NCI-H2107 treated with DMSO at 0.1 percent for 48 hours (cell line): ENCODE results near the gene ARRDC4.

Experiments used
- DNase-seq: peaks from one replicate; lab custom pipeline; 2025; ENCODE audit not compliant: unreplicated experiment; lab: John Stamatoyannopoulos, UW

The ARRDC4 gene

DNA sequence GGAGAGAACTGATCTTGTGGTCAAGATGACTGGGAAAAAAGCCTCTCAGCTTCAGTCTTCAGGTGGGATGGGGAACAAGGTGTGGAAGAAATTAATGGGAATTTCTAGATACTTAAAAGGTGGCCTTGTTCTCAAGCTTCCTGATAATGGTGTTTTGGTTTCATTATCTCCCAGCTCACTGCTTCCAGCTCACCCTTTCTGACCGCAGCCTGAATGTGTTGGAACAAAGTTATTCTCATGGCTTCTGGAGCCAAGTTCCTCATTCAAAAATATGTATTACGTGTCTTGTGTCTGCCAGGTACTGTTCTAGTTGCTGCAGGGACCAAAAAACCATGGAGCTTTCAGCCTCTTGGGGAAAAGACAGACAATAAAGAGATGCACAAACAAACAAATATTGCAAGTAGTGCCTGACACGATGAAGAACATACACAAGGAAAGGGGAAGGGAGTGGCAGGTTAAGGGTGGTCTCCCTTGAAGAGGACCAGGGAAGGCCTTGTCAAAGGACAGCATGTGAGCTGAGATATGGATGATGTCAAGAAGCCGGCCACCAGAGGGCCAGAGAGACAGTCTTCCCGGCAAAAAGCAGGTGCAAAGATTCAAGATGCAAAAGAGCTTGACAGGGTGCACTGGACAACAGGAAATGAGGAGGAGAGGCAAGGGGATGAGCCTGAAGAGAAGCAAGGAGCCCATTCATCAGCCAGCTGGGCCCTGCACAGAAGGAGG is 35.5 kb downstream of the ARRDC4 start:
- no peak for DNase-seq

DNA sequence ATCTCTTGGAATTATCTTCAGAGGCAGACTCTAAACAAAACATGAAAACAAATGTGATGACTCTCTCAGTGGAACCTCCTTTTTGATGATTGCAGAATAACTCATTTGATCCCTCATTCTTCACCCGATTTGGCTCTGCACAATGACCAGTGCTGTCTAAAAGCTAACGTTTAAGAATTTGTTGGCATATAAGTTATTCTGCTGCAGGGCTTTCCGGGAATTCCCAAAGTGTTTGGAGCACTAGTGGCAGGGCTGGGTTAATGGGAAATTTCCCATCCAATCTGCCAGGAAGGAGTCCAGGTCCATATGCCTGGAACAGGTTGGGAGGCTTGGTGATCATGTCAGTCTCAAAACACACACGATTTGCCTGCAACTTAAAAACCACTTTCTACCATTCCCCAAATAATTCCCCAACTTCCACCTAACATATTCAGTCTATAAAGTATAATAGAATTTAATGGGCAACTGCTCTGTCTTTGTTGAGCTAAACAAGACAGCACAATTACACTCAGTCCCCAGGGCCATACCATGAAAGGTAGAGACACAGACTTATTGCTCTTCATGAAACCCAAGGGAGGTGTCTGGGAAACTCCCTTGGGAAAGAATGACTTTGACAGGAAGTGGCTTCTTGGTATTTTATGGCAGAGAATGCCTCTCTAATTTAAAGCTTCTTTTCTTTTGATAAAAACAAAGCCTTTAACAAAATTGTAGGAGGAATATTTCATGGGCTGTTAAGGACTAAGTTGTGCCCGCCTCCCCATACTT is 38.0 kb downstream of the ARRDC4 start:
- peak; percentile 2 for DNase-seq

- no peak for DNase-seq
These were observed 40.0 kb downstream of the ARRDC4 start for GRCh38 chr15:98000249-98001203.

DNA sequence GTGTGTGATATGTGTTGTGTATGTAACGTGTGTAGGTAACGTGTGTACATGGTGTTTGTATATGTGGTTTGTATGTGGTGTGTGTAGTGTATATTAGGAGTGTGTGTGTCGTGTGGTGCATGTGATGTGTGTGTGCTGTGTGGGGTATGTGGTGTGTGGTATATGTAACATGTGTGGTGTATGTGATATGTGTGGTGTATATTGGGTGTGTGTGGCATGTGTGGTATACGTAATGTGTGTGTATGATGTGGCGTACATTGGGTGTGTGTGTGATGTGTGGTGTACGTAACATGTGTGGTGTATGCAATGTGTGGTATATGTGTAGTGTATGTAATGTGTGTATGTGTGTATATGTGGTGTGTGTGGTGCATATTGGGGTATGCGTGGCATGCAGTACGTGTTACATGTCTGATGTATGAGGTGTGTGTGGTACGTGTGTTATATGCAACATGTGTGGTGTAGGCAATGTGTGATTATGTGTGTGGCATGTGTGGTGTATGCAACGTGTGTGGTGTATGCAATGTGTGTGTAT is 41.2 kb downstream of the ARRDC4 start:
- no peak for DNase-seq

DNA sequence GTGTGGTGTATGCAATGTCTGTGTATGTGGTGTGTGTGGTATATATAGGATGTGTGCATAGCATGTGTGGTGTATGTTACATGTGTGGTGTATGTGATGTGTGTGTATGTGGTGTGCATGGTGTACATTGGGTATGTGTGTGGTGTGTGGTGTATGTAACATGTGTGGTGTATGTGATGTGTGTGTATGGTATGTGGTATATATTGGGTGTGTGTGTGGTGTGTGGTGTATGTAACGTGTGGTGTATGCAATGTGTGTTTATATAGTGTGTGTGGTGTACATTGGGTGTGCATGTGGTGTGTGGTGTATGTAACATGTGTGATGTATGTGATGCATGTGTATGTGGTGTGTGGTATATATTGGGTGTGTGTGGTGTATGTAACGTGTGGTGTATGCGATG is 41.9 kb downstream of the ARRDC4 start:
- no peak for DNase-seq

- no peak for DNase-seq
These were observed 42.4 kb downstream of the ARRDC4 start for GRCh38 chr15:98002866-98003265.

DNA sequence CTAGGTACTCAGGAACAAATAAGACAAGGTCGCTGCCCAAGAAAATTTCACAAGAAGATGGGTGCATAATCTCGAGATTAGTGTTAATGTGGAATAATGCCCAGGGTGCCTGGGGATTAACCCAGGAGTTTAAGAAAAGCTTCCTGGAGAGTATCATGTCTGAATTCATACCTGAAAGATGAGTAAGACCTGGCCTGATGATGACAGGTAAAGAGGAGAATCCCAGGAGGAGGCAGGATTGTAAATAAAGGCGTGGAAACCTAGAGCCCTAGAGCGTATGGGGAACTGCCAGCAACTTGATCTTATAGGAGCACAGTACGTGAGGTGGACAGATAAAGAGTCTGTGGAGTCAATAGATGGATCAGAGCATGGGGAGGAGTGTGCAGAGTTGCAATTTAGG is 43.0 kb downstream of the ARRDC4 start:
- no peak for DNase-seq

GRCh38 chr15:98003996-98004395 is 43.5 kb downstream of the ARRDC4 start:
- no peak for DNase-seq

DNA sequence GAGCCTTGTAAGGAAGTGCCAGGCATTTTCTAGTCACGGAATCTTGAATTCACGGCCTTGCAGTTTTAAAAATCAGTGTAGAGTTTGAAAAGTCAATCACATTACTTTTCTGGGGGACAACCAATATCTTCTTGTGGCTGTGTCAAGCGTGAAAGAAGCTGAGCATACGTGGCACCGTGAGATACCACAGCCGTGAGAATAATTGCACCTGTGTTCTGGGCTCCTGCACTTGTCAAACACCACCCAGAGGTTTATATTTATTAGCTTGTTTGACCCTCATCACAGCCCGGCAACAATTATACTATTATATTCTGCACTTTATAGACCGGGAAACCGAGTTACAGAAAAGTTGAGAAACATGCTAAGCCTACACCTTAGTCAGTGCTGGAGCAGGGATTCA is 45.2 kb downstream of the ARRDC4 start:
- no peak for DNase-seq

DNA sequence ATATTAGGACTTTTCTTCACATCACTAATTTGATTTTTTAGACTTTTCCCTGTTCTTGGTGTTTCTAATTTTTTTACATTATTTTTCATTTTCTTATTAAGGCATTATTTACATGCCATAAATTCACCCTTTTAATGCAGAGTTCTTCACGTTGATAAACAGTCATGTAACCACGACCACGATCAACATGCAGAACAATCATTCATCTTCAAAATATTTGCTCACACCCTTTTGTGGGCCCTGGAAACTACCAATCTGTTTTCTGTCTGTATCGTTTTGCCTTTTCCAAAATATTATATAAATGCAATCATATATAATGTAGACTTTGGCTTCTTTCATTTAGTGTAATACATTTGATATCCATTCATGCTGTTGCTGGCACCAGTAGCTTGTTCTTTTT is 48.7 kb downstream of the ARRDC4 start:
- no peak for DNase-seq

DNA sequence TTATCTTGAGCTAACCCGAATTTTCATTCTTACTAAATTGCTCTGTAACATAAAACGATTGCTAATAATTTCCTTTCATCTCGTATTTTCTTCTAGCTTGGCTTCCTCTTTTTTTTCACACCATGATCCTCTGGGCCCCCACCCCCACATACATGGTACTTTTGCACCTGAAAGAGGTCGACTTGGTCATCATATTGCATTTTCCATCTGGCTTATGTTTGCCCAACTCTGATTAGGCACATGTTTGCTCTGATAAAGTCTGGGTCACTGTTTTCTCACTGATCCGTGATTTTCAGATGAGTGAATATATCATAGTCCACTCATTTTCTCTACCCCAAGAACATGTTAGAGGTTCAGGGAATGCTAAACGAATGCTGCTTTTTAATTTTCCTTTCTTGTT is 49.5 kb downstream of the ARRDC4 start:
- DNase-seq: no peak

- no peak for DNase-seq
These were observed 51.9 kb downstream of the ARRDC4 start for GRCh38 chr15:98012354-98012753.

DNA sequence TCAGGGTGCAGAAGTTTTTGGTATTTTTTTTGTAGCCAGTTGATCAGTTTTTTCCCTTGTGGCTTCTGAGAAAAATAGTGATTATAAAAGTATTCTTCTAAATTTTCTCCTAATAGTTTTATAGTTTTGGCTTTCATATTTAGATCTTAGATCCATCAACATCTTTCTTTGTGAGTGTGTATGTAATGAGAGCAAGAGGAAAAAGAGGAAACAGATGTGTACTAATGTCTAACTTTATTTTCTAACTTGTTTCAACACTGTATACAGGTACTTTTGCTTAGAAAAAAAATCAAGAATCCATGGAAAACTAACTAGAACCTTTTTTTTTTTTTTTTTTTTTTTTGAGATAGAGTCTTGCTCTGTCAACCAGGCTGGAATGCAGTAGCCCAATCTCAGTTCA is 53.1 kb downstream of the ARRDC4 start:
- DNase-seq: no peak

GRCh38 chr15:98017150-98017964 is 56.9 kb downstream of the ARRDC4 start:
- no peak for DNase-seq

- no peak for DNase-seq
These were observed 58.4 kb downstream of the ARRDC4 start for GRCh38 chr15:98018761-98019351.
